Measurements from ENCODE around the gene GABRP.
A peak's percentile ranks its signal among the peaks of the same experiment; 100 is the strongest.

GABRP gene

GRCh38 chr5:170752257-170753215 lies 31.0 kb upstream of the GABRP start (continued):
- no peak for TF ChIP-seq ZNF488 (tag by site-specific recombination; IDR thresholded peaks at IDR 0.05)
- no peak for TF ChIP-seq ZNF404 (tag by site-specific recombination; IDR thresholded peaks at IDR 0.05)
- peak; percentile 61 for TF ChIP-seq KLF1 (tag by site-specific recombination; IDR thresholded peaks at IDR 0.05)
- TF ChIP-seq ZNF76 (tag by site-specific recombination; IDR thresholded peaks at IDR 0.05; ENCODE audit: borderline replicate concordance, low read depth): no peak
- no peak for TF ChIP-seq ZNF16 (tag by site-specific recombination; IDR thresholded peaks at IDR 0.05; ENCODE audit: low read depth)
- TF ChIP-seq YY1 (tag by site-specific recombination; IDR thresholded peaks at IDR 0.05): no peak

GRCh38 chr5:170753311-170753710 lies 30.2 kb upstream of the GABRP start:
- H3K9me3 ChIP-seq (ENCODE audit: control insufficient read depth, insufficient read depth, low read depth, low read length): no peaks in the 10 kb centered on the region
- no peaks in the 10 kb centered on the region for H3K36me3 ChIP-seq (ENCODE audit: control insufficient read depth in 2 of 2, insufficient read depth in 1 of 2, low read length in 2 of 2)
- no peak overlapping the region for H3K27ac ChIP-seq (ENCODE audit: extremely low read depth, low read depth, low read length)
- POLR2A ChIA-PET: no interaction called here
- CTCF ChIA-PET: interaction anchor here (11.4 kb wide), 1 partner anchor 38 kb away, joined by 253 read pairs; no protein-coding TSS in a partner anchor
- TF ChIP-seq ZBTB10 (tag by site-specific recombination; IDR thresholded peaks at IDR 0.05) (no peak), ZNF561 (tag by site-specific recombination; IDR thresholded peaks at IDR 0.05; ENCODE audit: borderline replicate concordance) (no peak), ZNF16 (tag by site-specific recombination; IDR thresholded peaks at IDR 0.05; ENCODE audit: low read depth) (no peak), ZBTB26 (tag by site-specific recombination; optimal IDR thresholded peaks at IDR 0.05) (no peak), SP3 (tag by site-specific recombination; IDR thresholded peaks at IDR 0.05) (no peak), TSHZ1 (tag by site-specific recombination; IDR thresholded peaks at IDR 0.05; ENCODE audit: borderline replicate concordance) (no peak), ZNF514 (tag by site-specific recombination; IDR thresholded peaks at IDR 0.05) (no peak), ZNF214 (tag by site-specific recombination; IDR thresholded peaks at IDR 0.05; ENCODE audit: borderline replicate concordance) (no peak), ZNF426 (tag by site-specific recombination; IDR thresholded peaks at IDR 0.05) (no peak), ZNF112 (tag by site-specific recombination; IDR thresholded peaks at IDR 0.05) (no peak), MZF1 (tag by site-specific recombination; IDR thresholded peaks at IDR 0.05; ENCODE audit: borderline replicate concordance) (no peak), ZNF529 (tag by site-specific recombination; IDR thresholded peaks at IDR 0.05; ENCODE audit: insufficient replicate concordance) (no peak), ZNF26 (tag by site-specific recombination; IDR thresholded peaks at IDR 0.05) (no peak), HOXC10 (CRISPR knock-in tag; IDR thresholded peaks at IDR 0.05) (no peak), ZNF398 (tag by site-specific recombination; IDR thresholded peaks at IDR 0.05) (no peak), ZNF654 (tag by site-specific recombination; IDR thresholded peaks at IDR 0.05; ENCODE audit: low read depth) (no peak), ZSCAN30 (tag by site-specific recombination; IDR thresholded peaks at IDR 0.05) (no peak), ZNF221 (tag by site-specific recombination; IDR thresholded peaks at IDR 0.05; ENCODE audit: borderline replicate concordance) (no peak)
- no peak overlapping the region for H3K4me3 ChIP-seq (ENCODE audit: low read depth, low read length)
- peaks cover 8% of the 10 kb centered on the region for H3K4me1 ChIP-seq (ENCODE audit: control insufficient read depth, insufficient read depth, low read length)

All from HEK293 (cell line).